Glomerular endothelial cell (primary cell): Measurements from ENCODE around the gene DEPP1. TPM values are rescaled to one million over a fixed set of nuclear protein-coding genes. Genes with fewer than 3 reads are reported as not detected.

ENCODE experiments used
- DNase-seq: peaks from one replicate; pipeline ENCODE4 v3.0.0-alpha.2; 2011; ENCODE audit warnings: low read depth, low spot score; ENCODE audit errors: extremely low read depth
- total RNA-seq: library from RNA; depleted of rRNA; stranded (reverse); fragments of >200 nt; gene quantifications from 2 replicates; pipeline ENCODE4 v1.2.3, GENCODE V29; 2015

Gene DEPP1
- total RNA-seq, 1 donor from 2014 or later, result 628 TPM

DNA sequence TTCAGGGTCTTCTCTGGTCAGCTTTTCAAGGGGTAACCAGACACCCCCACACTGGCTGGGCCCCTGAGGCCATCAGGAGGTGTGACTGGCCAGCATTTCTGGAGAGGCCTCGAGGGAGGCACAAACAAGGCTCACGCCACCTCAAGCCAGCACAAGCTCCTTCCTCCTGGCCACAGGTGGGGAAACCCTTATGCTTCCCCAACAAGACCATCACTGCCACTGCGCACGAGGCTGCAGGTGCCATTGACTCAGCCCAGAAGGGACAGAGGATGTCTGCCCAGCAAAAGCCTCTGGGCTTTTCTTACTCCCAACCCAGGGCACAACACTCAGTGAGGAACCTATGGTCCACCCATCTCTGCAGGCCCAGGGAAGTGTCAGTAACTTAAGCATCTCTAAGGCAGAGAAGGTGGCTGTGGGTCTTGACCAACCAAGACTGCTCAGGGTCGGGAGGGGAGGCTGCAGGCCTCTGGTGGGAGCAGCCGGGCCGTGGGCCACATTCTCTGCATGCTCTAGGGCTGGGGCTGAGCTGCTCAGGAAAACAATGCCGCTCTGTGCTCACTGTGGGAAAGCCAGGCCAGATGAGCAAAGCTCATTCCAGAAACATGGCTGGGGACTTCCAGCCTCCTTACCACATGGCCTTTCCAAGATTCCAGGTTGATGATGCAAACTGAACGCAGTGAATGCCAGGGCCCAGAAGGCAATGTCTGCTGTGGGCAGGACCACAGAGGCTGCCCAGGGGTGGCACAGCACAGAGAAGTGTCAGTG is 43.2 kb downstream of the DEPP1 start:
- no peak for DNase-seq

- no peak for DNase-seq
These were observed 44.0 kb downstream of the DEPP1 start for GRCh38 chr10:44934416-44935200.

GRCh38 chr10:44933451-44934321 is 44.9 kb downstream of the DEPP1 start:
- DNase-seq, result no peak

DNA sequence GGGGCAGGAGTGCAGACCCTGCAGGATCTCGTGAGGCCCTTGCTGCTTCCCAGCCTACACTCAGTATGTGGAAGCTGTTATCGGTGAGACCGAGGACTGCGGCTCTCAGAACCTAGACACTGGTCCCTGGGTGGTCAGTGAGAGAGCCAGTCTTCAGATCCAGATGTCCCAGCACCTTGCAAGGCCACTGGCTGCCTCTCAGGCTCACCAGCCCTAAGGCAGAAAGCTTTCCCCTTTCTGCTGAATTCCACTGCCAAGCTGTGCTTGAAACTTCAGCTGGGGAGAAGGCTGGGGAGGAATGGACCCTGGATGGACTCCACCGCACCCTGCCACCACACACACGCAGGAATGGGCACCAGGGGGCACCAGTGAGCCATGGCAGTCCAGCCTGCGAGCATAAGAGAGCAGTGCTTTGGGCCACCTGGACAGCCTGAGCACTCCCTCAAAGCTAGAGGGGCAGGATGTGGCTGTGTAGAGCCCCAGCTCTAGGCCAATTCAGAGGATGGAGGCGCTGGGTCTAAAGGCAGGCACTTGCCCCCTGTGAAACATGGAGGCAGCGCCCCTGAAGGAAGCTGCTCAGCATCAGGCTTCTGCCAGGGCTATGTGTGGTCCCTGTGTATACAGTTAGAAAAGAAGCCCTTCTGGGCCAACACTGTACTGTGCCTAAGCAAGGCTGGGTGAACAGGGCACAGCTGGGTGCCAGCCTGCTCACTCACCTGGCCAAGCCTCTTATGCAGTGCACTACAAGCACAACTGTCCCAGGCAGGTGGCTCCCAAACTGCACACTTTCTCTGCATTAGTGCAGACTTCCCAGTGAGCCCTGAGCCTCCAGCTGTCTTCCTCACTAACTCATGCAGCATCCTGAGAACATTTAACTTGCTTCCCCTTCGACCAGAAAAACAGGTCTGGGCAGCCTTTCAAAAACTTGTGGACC is 45.8 kb downstream of the DEPP1 start:
- DNase-seq, result peak; percentile 14

DNA sequence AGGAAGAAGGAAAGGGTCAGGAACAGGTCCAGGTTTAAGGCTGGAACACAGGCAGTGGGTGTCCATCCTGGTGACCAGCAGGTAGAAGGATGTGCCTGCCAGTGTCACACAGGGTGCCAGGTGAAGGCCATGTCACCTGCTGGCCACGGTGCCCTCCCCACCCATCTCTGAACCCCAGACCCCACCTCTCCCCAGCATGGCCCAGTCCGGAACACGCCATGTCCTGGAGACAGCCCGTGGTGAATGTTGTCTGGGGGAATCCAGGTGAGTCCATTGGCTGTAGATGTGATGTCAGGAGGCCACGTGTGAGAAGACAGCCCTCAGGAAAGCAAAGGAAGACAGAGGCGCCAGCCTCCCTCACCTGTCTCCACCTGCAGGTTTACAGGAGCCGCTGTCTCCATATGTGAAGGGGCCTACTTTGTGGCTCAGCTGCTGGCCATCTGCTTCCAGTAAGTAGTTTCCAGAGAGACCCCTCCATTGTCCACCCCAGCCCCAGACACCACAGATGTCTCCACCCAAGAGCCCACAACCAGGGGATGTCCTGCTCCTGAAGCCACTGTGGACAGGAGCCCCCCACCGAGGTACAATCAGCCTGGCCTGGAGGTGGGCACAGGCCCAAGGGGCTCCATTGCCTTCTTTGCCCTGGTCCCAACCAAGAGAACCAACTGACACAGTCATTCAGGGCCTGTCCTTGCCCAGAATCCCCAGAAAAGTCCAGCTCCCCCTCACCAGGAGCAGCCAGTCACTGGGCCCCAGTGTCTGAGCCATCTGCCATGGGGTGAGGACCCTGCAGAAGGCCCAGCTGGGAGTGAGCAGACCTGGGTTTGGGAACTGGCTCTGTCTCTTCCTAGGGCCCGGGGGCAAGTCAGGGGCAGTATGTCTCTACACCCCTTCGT is 46.7 kb downstream of the DEPP1 start:
- no peak for DNase-seq

DNA sequence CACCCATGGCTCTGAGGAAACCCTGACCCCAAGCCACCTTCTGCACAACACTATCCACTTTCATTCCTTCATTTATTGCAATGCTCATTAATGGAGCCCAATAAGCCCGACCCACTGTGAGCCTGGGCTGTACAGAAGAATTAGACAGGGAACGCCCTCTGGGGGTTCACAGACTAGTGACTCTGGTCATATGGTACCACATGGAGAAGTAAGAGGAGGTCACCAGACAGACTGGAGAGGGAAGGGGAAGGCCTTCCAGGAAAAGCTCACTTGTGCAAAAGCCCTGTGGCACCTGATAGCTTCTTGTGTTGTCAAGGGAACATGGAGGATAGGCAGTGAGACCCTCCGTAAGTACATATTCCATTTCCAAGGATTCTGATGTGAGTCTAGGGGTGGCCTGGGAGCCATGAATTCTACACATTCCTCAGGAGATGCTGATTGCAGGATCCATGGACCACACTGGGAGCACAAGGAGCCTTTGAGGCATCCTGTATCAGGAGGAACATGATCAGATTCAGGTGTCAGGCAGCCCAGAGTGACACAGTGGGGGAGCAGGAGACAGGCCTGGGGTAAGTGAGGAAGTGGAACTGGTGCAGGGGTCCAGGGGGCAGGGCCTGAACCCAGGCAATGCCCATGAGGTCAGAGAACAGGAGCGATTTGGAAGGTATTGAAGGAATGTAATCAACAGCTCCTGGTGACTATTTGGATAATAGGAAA is 47.5 kb downstream of the DEPP1 start:
- no peak for DNase-seq

GRCh38 chr10:44929356-44930255 is 49.0 kb downstream of the DEPP1 start:
- DNase-seq, result no peak

DNA sequence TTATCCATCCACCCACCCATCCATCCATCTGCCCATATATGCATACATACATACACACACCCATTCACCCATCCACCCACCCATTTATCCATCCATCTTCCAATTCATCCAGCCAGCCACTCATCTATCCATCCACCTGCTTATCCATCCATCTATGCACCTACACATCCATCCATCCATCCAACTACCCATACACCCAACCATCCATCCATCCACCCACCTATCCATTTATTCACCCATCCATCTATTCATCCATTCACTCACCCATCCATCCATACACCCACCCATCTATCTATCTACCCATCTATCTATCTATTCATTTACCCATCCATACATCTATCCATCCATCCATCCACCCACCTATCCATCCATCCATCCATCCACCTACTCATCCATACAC is 50.1 kb downstream of the DEPP1 start:
- DNase-seq, result no peak

- no peak for DNase-seq
These were observed 51.3 kb downstream of the DEPP1 start for GRCh38 chr10:44927352-44927751.

- no peak for DNase-seq
These were observed 51.8 kb downstream of the DEPP1 start for GRCh38 chr10:44926751-44927351.

Other genes with a start within 250 kb of the DEPP1 start
- not detected in 2 replicates for gene TMEM72, start 67.5 kb downstream of the DEPP1 start, total RNA-seq
- 8.9 and 20.4 TPM in 2 replicates for gene RASSF4, start 19.0 kb downstream of the DEPP1 start, total RNA-seq
- 18.5 and 22.5 TPM in 2 replicates for gene ZNF22, start 22.1 kb upstream of the DEPP1 start, total RNA-seq